Measurements from ENCODE around the gene GPATCH2. TPM values are rescaled to one million over a fixed set of nuclear protein-coding genes. Genes with fewer than 3 reads are reported as not detected.
A peak's percentile ranks its signal among the peaks of the same experiment; 100 is the strongest.
"Not testable (repeated sequence)": the region's sequence is repeated elsewhere in the genome, so short reads cannot be mapped to it uniquely, and the experiment has no call there.

Gene GPATCH2
- total RNA-seq, 1 experiment from 2014 or later, result 8.4 TPM

DNA sequence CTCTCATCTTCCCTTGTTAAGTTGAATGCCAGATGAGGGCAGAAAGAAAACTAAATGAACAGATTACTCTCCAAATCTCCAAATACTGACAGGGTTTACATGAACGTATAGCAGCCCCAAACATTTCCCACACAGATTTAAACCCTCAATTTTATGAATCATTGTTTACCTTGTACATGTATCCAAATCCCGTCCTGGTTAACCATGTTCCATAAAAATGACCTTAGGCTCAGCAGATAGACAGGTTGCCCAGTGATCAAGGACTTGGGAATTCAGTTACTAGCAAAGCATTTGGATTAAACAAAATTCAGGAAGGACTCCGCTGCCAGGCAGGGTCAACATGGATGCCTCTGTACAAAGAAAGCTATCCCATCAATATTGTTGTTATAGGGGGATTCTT, 213.5 kb downstream of the GPATCH2 start:
- in situ Hi-C loops (cut with HindIII; ENCODE audit: low pct_unique_long_range_greater_than_20kb, low sequenced_read_pairs), result no loop called here
- no peak for DNase-seq (ENCODE audit: low read depth)

- DNase-seq (ENCODE audit: low read depth), result no peak
Observed at GRCh38 chr1:217407534-217408001, 223.3 kb downstream of the GPATCH2 start.

DNA sequence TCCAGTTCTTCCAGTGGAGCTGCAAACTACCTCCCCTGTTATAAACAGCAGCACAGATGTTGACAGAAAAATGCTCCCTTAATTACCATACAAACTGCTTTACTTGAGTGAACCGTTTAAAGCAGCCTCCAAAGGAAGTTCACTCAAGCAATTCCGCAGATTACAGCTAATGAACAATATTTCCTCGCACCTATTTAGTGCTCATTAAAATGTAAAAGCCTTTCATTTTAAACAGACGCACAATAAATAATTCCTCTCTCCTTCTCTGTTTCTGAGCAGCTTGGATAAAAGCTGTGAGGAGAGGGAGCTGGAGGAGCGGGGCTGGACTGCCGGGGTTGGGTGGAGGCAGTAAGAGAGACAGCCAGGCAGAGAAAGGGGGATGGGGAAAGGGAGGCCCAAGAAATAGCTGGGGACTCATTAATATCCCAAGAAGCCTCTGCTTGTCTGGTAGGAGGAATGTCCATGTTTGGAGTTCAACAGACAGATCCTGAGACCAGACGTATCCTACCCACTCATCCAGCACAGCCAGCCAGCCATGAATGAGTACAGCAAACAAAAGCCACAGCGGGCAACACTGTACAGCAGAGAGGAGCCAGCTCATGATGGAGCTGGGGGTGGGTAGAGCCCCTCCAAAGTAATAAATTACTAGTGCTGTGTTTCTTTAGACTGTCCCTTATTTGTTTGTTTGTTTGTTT, 227.7 kb downstream of the GPATCH2 start:
- in situ Hi-C loops (cut with HindIII; ENCODE audit: low pct_unique_long_range_greater_than_20kb, low sequenced_read_pairs), result no loop called here
- peak; percentile 71 for DNase-seq (ENCODE audit: low read depth)

More at GRCh38 chr1:217407534-217408001, 223.3 kb downstream of the GPATCH2 start:
- in situ Hi-C loops (cut with HindIII; ENCODE audit: low pct_unique_long_range_greater_than_20kb, low sequenced_read_pairs), result no loop called here

- DNase-seq (ENCODE audit: low read depth), result no peak
- in situ Hi-C loops (cut with HindIII; ENCODE audit: low pct_unique_long_range_greater_than_20kb, low sequenced_read_pairs), result no loop called here
Observed at GRCh38 chr1:217402301-217402700, 228.6 kb downstream of the GPATCH2 start.

DNA sequence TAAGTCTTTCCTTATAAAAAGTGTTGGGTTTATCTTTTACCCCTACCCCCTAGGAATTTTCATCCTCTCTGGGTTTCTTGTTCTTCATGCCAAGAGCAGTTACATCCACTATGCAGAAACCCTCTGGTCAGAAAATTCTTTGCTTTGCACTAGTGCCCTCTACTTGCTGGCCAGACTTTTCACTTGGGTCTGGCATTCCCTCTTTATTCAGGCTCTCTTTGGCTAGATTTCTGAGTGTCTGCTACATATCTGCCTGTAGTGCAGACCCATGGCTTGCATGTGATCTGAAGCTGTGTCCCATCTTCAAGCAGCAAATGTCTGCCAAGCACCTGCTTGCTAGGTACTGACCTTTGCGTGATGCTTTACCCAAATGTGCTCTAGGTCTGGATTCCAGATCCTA, 237.0 kb downstream of the GPATCH2 start:
- in situ Hi-C loops (cut with HindIII; ENCODE audit: low pct_unique_long_range_greater_than_20kb, low sequenced_read_pairs), result no loop called here
- no peak for DNase-seq (ENCODE audit: low read depth)

GRCh38 chr1:217392441-217392840, 238.4 kb downstream of the GPATCH2 start:
- DNase-seq (ENCODE audit: low read depth), result no peak
- in situ Hi-C loops (cut with HindIII; ENCODE audit: low pct_unique_long_range_greater_than_20kb, low sequenced_read_pairs), result no loop called here

GRCh38 chr1:217389895-217390294, 241.0 kb downstream of the GPATCH2 start:
- in situ Hi-C loops (cut with HindIII; ENCODE audit: low pct_unique_long_range_greater_than_20kb, low sequenced_read_pairs), result no loop called here
- DNase-seq (ENCODE audit: low read depth), result no peak

DNA sequence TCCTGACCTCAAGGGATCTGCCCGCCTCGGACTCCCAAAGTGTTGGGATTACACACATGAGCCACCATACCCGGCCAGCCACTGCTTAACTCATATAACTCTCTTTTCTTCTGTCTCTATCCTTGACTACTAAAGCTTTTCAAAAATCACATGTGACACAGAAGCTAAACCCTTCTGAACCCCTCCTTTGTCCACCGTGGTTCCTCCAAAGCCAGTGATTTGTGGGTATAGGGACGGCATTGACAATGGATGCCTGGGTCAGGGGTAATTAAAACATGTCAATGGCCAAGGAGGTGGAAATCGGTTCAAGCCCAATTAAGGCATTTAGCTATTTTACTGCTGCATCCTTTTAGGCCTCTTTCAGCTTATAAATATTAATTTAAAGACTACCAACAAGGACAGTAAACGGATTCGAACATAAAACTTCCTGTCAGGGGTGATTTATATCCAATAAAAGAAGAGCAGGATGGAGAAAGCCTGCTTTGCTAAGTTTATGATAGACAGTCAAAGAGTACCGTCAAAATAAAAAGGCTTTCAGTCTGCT, 242.3 kb downstream of the GPATCH2 start:
- DNase-seq (ENCODE audit: low read depth), result no peak
- in situ Hi-C loops (cut with HindIII; ENCODE audit: low pct_unique_long_range_greater_than_20kb, low sequenced_read_pairs), result no loop called here

GRCh38 chr1:217381773-217382172, 249.1 kb downstream of the GPATCH2 start:
- in situ Hi-C loops (cut with HindIII; ENCODE audit: low pct_unique_long_range_greater_than_20kb, low sequenced_read_pairs); DNase-seq (ENCODE audit: low read depth): not testable (repeated sequence)

DNA sequence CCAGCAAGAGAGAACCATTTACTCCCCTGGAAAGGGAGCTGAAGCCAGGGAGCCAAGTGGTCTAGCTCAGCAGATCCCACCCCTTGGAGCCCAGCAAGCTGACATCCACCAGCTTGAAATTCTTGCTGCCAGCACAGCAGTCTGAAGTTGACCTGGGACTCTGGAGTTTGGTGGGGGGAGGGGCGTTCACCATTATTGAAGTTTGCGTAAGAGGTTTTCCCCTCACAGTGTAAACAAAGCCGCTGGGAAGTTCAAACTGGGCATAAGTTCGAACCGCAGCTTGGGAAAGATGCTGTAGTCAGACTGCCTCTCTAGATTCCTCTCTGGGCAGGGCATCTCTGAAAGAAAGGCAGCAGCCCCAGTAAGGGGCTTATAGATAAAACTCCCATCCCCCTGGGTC, 251.1 kb downstream of the GPATCH2 start:
- not testable (repeated sequence) for DNase-seq (ENCODE audit: low read depth)

GRCh38 chr1:217379336-217379735, 251.6 kb downstream of the GPATCH2 start:
- in situ Hi-C loops (cut with HindIII; ENCODE audit: low pct_unique_long_range_greater_than_20kb, low sequenced_read_pairs), result no loop called here
- no peak for DNase-seq (ENCODE audit: low read depth)

More for the DNA sequence above, 251.1 kb downstream of the GPATCH2 start:
- in situ Hi-C loops (cut with HindIII; ENCODE audit: low pct_unique_long_range_greater_than_20kb, low sequenced_read_pairs), result not testable (repeated sequence)

Other genes starting within 250 kb of the GPATCH2 start
- 5.0 and 17.2 TPM in 2 replicates for gene SPATA17, start 254 bp upstream of the GPATCH2 start, total RNA-seq (2014; rRNA removed; shearing (Covaris generic); ENCODE audit: low replicate concordance)

Measured in Caki2 (cell line).